ENCODE results near the gene STX17. TPM values are rescaled to one million over a fixed set of nuclear protein-coding genes. Genes with fewer than 3 reads are reported as not detected.
A peak's percentile ranks its signal among the peaks of the same experiment; 100 is the strongest.
"Not testable (repeated sequence)": the region's sequence is repeated elsewhere in the genome, so short reads cannot be mapped to it uniquely, and the experiment has no call there.

The STX17 gene
- 10 to 100 TPM; 34.6 to 66.9 (median 43.3) TPM for total RNA-seq

DNA sequence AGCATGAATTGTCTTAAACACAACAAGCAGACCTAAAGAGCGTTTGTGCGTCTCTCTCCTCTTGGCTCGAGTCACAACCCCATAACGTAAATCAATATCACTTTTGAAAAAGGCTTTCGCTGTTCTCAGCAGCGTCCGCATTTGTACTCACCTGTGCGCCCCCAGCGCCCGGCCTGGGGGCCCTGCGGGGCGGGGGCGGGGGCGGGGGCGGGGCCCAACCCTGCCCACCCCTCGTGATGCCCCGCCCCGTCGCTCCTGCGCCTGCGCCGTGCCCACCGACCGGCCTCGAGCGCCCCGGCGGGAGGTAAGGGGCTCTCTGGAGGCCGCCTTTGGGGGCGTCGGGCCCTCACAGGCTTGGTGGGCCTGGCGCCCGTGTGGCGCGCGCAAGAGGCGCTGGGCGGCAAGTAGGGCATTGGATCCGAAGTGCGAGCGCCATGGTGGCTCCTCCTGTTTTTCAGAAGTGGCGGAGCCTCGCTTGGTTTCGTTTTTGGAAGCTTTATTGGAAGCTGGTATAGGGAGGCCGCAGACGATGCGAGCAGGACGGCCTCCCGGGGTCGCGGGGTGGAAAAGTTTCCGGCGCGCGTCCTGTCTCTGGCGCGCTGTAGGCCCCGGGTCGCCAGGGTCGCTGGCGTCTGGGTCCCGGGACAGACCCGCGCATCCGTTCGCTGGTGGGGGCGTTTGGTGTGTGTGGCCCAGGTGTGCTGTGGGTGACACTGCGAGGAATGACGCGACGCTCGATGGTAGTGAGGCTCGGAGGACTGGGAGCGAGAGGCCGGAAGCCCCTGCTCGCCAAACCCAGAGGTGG is at the start of gene STX17:
Gene STX17, plus strand, starts transcription at position 252 of the 805 bp plus-strand sequence. CDS start 8,586 bp downstream, outside the sequence.
- WGBS = 0% methylated on average over 37 of the region's 76 CpGs
- Histone ChIP-seq H3K9me3 (no peaks in the 10 kb centered on the region), H3K27me3 (no peaks in the 10 kb centered on the region), H3K4me1 (peaks cover 28% of the 10 kb centered on the region), H3K36me3 (peaks cover 7% of the 10 kb centered on the region), H3K4me3 (peak within 1 kb of the TSS; percentile 71), H3K27ac (peak within 1 kb of the TSS; percentile 99)
- TF ChIP-seq POLR2AphosphoS5 (IDR thresholded peaks at IDR 0.05) (peak in 2 of 3 donors; percentile 8 to 65), EP300 (IDR thresholded peaks at IDR 0.05) (no peak), POLR2A (IDR thresholded peaks at IDR 0.05) (peak in 1 of 2 donors; percentile 67)
- TF ChIP-seq, protein P1, sequence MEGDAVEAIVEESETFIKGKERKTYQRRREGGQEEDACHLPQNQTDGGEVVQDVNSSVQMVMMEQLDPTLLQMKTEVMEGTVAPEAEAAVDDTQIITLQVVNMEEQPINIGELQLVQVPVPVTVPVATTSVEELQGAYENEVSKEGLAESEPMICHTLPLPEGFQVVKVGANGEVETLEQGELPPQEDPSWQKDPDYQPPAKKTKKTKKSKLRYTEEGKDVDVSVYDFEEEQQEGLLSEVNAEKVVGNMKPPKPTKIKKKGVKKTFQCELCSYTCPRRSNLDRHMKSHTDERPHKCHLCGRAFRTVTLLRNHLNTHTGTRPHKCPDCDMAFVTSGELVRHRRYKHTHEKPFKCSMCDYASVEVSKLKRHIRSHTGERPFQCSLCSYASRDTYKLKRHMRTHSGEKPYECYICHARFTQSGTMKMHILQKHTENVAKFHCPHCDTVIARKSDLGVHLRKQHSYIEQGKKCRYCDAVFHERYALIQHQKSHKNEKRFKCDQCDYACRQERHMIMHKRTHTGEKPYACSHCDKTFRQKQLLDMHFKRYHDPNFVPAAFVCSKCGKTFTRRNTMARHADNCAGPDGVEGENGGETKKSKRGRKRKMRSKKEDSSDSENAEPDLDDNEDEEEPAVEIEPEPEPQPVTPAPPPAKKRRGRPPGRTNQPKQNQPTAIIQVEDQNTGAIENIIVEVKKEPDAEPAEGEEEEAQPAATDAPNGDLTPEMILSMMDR (IDR thresholded peaks at IDR 0.05) = no peak
- peak; percentile 81 to 87 for DNase-seq (ENCODE audit: low spot score in 2 of 2)

DNA sequence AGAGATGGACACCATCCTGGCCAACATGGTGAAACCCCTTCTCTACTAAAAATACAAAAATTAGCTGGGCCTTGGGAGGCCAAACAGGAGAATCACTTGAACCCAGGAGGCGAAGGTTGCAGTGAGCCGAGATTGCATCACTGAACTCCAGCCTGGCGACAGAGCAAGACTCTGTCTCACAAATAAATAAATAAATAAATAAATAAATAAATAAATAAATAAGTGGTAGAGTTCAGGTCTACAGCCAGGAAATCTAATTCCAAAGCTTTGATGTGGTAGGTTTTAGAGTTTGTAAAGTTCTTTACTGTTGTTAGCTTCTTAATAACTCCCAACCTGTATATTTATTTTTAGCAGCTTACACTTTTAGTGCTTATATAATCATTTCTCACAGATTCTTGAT is 48.9 kb upstream of the STX17 start:
- H3K4me3 ChIP-seq; H3K9me3 ChIP-seq; H3K27ac ChIP-seq; H3K27me3 ChIP-seq; H3K4me1 ChIP-seq; DNase-seq (ENCODE audit: low spot score in 2 of 2); H3K36me3 ChIP-seq: not testable (repeated sequence)
- 97% methylated on average over 3 of the region's 3 CpGs for WGBS

DNA sequence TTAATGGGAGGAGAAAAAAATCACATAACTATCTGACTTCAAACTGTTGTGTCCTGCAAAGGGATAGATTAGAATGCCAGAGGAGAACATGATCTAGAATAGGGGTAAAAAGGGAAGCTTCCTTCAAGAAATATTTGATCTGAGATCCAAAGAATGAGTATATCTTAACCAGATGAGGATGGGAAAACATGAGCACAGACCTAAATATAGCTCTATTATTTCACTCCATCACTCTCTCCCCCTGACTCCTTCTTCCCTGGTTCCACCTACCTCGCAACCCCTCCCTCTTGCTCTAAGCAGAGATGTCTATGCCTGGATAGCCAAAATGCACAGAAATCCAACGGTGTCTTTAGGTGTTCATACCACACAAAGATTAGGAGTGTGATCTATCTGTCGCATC is 48.4 kb upstream of the STX17 start:
- Histone ChIP-seq H3K4me3 (no peak overlapping the region), H3K4me1 (no peaks in the 10 kb centered on the region), H3K27me3 (no peaks in the 10 kb centered on the region), H3K27ac (no peak overlapping the region), H3K36me3 (no peaks in the 10 kb centered on the region), H3K9me3 (no peaks in the 10 kb centered on the region)
- no peak for DNase-seq (ENCODE audit: low spot score in 2 of 2)
- TF ChIP-seq POLR2A (IDR thresholded peaks at IDR 0.05) (no peak), POLR2AphosphoS5 (IDR thresholded peaks at IDR 0.05) (no peak), EP300 (IDR thresholded peaks at IDR 0.05) (no peak)
- TF ChIP-seq, protein P1 (IDR thresholded peaks at IDR 0.05) = no peak
- WGBS = 96% methylated on average over 3 of the region's 3 CpGs

DNA sequence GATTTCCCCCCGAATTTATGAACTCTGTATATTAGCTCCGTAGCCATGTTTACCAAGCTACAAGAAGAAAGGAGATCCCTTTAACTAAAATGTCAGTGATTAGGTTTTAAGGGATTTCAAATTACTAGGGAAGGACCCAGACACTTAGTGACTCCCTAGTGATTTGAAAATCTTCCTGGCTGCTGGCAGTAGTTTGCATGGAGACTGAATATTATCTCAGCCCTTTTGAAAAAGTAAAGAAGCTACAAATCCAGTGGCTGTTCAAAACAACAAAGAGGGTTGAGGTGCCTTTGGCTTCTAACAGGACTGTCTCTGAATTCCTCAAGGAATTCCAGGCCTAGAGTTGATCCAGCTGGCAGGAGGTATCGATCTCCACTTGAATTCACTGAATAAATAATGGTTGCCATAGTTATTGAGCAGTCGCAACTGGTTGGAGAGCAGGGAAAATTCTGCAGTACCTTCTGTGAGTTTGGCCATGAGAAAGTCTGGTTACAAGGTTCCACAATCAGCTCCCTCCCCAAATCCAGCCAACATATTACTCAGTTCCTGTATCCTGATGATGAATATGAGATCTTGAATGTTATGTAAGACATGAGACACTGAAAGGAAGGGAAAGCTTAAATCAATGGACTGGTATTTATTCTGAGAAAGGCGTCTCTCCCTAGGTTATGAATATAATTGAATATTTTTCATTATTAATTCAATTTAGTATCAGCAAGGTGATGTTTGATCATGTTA is 47.0 kb upstream of the STX17 start:
- Histone ChIP-seq H3K27me3 (no peaks in the 10 kb centered on the region), H3K4me1 (no peaks in the 10 kb centered on the region), H3K9me3 (no peaks in the 10 kb centered on the region), H3K36me3 (no peaks in the 10 kb centered on the region), H3K4me3 (no peak overlapping the region), H3K27ac (no peak overlapping the region)
- TF ChIP-seq, protein P1 (IDR thresholded peaks at IDR 0.05) = no peak
- TF ChIP-seq POLR2AphosphoS5 (IDR thresholded peaks at IDR 0.05) (no peak), EP300 (IDR thresholded peaks at IDR 0.05) (no peak), POLR2A (IDR thresholded peaks at IDR 0.05) (no peak)
- 79% methylated on average over 5 of the region's 5 CpGs for WGBS
- no peak for DNase-seq (ENCODE audit: low spot score in 2 of 2)

DNA sequence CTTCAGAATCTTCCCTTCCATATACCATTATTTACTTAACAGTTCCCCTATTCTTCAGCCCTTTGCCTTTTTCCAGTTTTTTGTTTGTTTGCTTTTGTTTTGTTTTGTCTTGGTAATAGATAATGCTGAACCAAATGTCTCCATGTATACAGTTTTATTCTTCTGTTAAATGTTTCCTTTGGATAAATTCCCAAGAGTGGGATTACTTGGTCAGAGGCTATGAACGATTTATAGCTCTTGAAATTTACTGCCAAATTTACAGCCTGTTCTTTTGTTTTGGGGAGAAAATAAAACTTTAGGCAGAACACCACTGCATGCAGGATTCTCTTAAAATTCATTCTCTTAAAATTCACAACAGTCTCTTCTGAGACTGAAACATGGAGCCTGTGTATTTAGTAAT is 46.2 kb upstream of the STX17 start:
- Histone ChIP-seq H3K36me3 (no peaks in the 10 kb centered on the region), H3K9me3 (no peaks in the 10 kb centered on the region), H3K27me3 (no peaks in the 10 kb centered on the region), H3K4me1 (no peaks in the 10 kb centered on the region), H3K27ac (no peak overlapping the region), H3K4me3 (no peak overlapping the region)
- TF ChIP-seq EP300 (IDR thresholded peaks at IDR 0.05) (no peak), POLR2AphosphoS5 (IDR thresholded peaks at IDR 0.05) (no peak), POLR2A (IDR thresholded peaks at IDR 0.05) (no peak)
- TF ChIP-seq, protein P1 (IDR thresholded peaks at IDR 0.05) = no peak
- DNase-seq (ENCODE audit: low spot score in 2 of 2) = no peak
- 22% methylated on average over 1 of the region's 1 CpG for WGBS
